ENCODE data around the gene NFIA.

DNA sequence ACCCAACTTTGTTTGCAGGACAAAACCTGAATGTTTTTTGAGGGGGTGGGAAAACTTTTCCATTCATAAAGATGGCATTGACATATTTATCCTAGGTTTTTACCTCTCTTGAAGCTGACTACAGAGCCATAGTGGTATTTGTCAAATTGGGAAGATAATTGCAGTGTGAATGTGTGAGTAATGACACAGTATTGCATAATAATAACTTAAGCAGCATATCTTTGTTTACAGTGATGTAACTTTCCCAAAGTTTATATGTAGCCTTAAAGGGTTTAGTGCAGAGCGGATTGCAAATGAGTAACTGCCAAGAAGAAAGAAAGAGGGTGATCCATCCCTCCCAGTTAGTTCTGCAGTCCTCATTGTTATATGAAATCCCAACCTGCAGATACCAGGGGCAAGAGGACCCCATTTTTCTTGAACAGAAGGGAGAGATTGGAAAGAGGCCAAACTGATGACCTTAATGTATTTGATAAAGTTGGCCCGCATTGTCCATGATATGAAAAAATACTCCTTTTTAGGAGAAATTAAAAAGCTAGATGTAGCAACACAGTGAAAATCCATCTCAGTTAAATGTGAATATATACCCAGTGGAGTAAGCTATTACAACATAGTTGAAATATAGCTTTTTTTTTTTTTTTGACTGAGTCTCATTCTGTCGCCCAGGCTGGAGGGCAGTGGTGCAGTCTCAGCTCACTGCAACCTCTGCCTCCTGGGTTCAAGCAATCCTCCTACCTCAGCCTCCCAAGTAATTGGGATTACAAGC is 23.7 kb upstream of the NFIA start:
- no peak for TF ChIP-seq POLR2A (IDR thresholded peaks at IDR 0.05)
- TF ChIP-seq, protein P1, sequence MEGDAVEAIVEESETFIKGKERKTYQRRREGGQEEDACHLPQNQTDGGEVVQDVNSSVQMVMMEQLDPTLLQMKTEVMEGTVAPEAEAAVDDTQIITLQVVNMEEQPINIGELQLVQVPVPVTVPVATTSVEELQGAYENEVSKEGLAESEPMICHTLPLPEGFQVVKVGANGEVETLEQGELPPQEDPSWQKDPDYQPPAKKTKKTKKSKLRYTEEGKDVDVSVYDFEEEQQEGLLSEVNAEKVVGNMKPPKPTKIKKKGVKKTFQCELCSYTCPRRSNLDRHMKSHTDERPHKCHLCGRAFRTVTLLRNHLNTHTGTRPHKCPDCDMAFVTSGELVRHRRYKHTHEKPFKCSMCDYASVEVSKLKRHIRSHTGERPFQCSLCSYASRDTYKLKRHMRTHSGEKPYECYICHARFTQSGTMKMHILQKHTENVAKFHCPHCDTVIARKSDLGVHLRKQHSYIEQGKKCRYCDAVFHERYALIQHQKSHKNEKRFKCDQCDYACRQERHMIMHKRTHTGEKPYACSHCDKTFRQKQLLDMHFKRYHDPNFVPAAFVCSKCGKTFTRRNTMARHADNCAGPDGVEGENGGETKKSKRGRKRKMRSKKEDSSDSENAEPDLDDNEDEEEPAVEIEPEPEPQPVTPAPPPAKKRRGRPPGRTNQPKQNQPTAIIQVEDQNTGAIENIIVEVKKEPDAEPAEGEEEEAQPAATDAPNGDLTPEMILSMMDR (IDR thresholded peaks at IDR 0.05), result no peak

All from Peyer's patch (tissue), 4 donors.